HG02642 (cell line): Measurements from ENCODE around the gene SOX5.

Experiments used
- ATAC-seq: cut with Tn5 transposase; IDR thresholded peaks from one replicate; pipeline ENCODE4 v1.9.1; 2021; ENCODE audit warnings: mild to moderate bottlenecking; ENCODE audit not compliant: unreplicated experiment, poor library complexity

The SOX5 gene

DNA sequence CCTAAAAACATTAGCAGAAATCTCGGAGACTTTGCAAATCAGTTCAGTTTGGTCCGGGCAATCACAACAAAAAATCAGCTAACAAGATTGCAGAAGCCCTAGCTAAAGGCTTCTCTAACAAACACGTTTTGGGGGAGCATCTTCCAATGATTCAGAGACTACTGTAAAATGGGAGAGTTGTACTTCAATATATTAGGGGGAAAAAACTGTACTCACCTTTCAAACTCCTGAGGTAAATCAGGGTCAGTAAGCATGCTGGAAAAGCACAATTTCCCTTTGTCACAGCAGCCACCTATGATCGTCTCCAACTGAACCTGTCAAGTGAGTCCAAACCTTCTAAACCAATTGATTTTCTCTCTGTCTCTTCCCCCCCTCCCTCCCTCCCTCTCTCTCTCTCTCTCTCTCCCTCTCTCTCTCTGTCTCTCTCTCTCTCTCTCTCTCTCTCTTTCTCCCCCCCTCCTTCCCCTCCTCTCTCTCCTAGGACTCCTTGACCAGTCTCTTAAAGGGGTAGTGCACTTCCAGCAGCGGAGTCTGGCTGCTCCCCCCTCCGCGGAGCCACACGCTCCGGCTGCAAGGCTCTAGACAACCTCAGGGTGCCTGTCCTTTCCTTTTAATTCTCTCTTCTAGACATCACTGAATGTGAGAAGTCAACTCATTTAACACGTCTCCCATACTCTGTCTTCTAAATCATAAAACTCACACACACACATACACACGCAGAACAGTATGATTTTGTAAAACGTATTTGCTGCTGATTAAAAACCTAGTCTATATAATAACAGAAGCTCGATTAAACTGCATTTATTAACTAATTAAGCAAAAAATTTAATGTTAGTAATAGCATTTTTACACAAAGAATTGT, at the start of gene SOX5:
SOX5 (minus strand) TSS at position 323 of the 862 bp plus-strand sequence; CDS start at position 254, 69 bp downstream.
- ATAC-seq: peak; percentile 41

DNA sequence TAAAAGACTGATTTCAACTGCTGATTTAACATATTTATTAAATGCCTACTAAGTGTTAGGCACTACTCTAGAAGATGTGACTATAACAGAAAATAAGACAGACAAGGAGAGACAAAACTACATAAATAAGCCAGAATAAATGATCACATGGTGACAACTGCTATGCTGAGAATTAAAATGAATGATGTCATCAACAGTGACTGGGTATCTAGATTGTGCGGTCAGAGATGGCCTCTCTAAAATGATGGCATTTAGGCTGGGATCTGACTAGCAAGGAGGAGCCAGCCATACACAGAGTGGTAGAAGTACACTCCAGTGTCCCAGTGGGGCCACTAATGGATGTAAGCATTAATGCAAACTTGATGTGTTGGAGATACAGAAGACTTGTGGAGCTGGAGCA, 37.6 kb upstream of the SOX5 start:
- no peak for ATAC-seq

DNA sequence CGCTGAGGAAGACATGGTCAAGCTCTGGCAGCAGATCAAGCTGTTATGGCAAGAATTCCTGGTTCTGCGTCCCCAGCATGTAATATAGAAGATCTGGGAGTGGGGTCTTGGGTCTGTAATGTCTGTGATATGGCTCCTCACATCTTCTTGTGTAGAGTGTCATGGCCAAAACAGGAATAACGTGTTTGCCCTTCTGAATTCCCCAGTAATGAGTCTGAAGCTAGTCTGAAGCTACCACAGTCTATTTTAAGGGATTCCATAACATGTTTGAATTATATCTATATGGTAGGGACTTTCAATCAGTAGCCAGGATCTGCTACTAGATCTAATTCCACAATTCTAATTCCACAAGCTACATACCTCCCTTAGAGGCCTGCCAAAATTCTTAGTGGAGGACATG, 31.4 kb upstream of the SOX5 start:
- ATAC-seq: no peak

DNA sequence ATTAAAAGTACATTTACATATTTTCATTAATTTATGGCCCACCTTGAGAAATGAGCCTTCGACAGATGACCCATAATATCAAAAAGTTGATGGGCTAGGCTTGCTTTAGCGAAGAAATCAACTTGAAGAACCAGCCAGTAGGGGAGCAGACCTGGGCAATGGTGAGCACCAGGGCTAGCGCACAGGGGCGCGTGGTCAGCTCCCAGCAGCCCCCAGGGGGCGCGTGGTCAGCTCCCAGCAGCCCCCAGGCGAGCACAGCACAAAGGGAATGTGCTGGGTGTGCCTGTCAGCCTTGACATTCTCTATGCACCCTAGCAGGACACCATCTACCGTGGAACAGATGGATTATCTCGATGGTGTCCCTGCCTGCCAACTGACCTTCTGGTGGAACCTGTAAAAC, 15.3 kb upstream of the SOX5 start:
- no peak for ATAC-seq

DNA sequence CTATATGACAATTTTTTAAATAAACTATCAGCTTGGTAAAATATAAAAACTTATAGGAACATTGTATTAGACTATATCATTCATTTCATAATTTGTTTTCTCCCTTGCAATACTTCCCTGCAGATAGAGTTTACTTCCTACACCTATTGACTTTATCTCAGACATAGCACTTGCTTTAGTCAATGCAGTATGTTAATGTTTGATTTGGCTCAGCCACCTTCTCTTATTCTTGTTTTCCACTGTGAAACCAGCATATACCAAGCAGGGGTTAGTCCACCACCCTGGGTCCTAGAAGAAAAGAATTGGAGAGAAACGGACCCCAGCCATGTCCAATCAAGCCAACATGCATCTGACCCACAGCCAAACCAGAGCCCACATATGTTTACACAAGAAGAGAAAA, 10.4 kb upstream of the SOX5 start:
- ATAC-seq: no peak

DNA sequence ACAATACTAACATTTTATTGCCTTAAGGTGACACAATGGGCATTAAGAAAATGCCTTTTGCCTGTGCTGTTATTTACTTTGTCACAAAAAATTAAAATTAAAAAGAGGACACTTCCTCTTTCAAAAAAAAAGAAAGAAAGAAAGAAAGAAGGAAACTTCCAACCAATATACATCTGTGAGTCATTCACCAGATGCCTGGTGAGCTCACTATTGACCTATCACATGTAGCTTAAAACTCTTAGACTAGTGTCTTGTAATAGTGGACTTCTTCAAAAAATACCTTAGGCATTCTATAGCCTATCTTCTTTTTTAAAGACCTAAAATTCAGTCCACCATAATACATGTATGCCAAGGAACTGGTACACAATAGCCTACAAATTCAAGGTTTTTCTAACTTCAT, 4.9 kb upstream of the SOX5 start:
- ATAC-seq: no peak

DNA sequence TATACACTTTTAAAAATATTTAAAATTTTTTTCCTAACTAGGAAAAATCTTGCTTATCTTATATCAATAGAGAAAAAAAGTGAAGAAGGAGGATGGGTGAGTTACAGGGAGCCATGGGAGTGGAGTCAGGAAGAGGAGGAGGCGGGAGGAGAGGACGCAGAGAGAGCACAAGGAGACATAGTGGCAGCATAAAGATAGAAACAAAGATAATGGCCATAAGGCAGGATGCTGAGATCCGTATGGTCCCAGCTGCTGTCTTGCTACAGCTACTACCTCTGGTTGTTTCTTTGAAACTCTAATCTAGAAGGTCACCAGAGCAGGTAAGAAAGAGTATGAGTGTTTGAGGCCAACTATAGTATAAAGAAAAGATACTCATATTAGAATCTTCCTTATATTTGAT, 2.6 kb upstream of the SOX5 start:
- no peak for ATAC-seq

DNA sequence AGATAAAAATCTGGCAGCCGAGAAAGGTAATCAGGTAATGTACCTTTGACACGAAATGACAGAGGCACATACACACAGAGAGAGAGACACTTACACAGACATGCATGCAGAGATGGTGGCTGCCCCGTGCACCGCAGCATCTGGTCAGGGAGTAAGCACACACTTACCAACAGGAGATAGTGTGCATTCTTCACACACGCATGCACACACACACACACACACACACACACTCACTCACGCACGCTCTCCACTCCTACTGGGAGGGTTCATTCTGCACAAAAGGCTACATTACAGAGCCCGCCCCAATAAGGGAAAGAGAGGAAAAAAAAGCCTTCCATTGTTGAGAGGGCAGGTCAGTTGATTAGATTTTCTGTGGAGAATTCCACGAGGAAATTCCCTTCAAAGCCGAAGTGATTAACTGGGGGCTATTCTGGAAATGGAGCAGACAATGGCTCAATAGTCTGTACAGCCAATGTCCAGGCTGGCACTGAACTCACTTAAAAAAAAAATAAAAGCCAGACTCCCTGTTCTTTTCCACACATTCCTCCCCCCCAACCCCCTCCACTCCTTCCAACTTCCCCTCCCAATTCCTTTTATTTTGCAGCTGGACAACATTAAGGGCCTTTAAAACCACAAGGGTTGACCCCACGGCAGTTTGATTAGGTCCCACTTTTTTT, 1.4 kb upstream of the SOX5 start:
- peak; percentile 24 for ATAC-seq

DNA sequence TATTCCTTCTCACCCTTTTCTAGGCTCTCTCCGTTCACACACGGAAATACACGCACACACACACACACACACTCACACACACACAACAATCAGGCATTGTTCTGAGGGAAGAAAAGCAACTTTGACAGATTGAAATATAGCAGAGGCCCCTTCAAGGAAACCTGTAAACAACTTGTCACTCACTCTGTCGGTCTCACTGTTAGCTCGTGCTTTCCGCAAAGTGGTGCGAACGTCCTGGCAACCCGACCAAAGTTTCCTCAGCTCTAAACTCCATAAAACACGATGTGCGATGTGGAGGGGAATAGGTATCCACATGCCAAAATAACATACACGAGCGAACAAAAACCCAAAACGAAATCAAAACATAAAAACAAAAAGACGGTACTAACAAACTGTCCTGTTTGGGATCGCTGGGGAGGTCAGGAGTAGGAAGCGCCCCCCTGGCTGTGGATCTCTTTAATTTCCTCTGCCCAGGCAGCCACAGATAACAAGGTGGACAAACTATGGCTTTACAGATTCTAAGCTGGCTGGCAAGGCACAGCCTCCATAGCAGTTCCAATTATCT, 822 bp upstream of the SOX5 start:
- ATAC-seq: peak; percentile 24

DNA sequence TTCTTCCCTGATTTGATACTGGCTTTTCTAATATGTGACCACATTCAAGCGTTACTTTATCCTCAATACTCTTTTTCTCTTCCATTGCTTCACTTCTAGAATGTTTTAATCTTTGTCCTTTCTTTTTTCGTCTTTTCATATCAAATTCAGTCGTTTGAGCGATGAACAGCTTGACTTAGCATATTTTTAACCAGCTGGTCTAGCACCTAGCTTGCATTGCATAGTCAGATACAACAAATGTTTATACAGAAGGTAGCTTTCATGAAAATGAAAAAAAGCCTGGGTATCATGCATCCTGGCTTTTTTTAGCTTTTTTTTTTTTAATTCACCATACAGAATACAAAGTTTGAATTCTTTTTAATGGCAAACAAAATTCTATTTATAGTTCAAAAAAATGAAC, 1.2 kb downstream of the SOX5 start:
- ATAC-seq: no peak

DNA sequence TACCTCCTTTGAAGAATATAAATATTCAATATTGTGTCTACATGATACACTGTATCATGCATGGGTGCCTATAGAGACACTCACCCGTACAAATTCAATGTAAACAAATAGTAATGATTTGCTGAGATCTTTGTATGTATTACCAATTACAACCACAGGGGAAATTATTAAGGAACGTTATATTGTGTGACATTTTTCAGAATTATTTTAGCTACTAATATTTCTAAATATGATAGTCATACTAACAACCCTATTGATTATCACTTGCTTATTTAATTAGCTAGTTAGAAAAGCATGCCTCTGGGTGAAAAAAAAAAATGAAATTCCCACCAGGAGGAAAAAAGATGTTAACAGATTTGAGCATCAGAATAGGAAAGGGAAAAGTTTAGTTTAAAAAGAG, 2.1 kb downstream of the SOX5 start:
- no peak for ATAC-seq

DNA sequence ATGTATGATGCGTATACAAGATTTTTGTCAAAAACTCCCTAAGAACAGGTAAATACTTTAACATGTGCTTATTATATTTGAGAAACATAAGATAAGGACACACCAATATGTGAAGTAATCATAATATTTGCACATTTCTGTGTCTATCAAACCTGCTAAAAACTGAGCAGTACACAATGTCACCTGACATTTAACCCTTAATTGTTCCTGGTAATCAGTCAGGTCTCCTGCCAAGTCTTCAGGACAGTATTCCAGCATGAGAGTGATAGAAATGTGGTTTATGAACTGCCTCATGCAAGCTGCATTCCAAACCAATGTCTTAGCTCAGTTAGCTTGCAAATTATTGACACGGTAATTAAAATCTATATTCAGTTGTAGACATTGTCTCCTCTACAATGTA, 4.2 kb downstream of the SOX5 start:
- ATAC-seq: no peak

DNA sequence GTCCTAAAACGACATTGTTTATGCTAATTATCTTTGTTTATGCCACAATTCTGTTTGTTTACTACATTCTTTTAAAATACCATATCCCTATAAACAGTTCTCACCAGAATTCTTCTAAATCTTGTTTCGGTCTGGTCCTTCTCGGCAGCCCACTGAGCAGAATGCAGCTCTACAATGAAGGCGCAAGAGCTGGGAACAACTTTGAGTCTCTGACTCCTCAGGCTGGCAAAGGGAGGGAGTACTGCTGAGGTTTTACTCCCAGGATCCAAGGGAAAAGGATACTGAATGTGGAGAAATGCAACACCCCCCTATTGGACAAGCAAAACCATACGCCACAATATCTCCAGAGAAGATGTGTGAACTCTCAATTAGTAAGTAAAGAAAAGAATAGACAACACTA, 5.4 kb downstream of the SOX5 start:
- no peak for ATAC-seq

DNA sequence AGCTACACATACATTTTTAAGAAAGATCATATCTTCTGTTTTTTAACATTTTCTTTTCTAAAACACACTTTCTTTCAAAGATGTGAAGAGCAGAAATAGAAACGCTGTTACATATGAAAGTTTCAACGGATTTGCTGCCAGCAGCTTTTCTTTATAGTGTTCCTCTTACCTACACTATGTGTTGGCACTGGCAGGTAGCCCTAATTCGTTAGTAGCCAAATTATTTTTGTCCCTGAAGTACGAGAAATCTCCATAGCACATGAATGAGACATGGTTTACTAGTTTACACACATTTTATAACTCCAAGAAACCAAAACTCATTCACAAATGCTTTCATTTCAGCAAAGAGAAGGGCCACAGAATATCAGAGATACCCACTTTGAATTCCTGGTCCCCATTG, 6.6 kb downstream of the SOX5 start:
- ATAC-seq: no peak

DNA sequence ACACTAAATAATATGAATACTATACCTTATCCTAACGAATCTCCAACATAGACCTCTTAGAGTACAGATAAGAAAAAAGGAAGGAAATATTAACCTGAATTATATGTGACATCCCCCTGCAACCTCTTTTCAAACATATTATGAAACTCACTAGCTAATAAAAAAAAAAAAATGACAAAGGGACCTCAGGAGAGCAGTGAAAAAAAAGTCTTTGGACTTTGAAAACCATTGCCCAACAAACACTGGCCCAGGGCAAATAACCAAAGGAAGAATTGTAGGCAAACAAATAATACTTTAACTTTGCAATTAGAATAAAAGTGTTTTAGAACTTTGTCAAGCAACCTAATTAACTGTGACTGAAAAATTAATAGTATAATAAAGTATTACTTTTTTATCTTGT, 7.7 kb downstream of the SOX5 start:
- no peak for ATAC-seq

DNA sequence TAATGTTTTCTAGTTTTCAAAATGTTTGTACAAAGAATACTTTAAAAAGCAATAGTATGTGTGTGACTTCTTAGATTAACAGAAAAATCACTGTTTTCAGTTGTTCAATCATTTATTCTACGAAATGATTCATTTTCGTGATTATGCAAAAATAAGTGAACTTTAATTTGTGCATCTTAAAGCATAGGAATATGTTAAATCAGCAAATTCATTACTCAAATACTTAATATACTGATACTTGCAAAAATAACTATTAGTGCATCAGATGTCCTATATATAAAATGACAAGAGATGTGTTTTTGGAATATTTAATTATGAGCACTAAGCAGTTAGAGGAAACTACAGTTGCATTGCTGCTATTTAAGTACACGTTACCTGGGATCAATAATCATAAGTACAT, 11.0 kb downstream of the SOX5 start:
- no peak for ATAC-seq

DNA sequence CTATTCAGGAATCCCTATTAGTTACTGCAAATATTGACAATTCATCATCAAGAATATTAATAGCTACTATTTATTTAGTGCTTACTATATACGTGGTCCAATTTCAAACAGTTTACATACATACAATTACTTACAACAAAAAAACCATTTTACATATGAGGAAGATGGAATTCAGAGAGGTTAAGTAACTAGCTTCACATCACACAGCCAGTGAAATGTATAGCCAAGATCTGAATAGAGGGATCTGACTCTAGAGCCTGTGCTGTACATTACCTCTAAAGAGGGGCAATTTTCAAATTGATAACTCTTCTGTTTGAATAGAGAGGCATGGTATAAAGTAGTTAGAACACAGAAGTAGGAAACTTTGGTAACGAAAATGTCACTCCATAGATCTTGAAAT, 18.3 kb downstream of the SOX5 start:
- no peak for ATAC-seq

DNA sequence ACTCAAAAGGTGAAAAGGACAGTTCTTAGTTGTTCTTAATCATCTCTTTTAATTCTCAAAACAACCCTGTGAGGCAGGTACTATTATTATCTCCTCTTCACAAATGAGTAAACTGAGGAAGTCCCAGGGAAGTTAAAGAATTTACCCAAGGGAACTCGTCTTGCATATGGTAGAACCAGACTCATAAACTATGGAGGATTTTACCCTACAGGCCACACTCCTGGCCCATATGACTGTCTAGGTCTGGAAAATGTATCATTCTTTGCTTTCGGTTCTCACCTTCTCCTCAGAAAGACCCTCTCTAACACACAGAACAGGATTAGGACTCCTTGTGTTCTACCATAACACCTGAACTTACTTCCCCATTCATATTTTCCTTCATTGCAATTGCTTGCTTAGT, 18.9 kb downstream of the SOX5 start:
- ATAC-seq: no peak

DNA sequence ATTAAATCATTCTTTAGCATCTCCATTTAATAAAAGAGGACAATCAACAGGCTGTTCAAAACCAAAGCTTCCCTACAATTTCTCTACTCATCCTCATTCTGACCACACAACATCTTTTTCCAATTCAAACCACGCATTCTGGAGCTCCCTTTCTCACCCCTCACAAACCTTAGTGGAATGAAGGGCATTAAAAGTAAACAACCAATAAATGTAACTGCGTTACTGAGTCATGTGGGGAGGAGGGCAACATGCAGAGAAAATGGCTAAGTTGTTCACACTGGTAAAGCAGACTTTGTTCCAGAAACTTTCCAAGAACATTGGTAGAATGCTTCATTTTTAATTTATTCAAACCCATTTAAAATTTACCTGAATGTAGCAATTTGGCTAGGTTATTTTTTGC, 19.6 kb downstream of the SOX5 start:
- no peak for ATAC-seq

DNA sequence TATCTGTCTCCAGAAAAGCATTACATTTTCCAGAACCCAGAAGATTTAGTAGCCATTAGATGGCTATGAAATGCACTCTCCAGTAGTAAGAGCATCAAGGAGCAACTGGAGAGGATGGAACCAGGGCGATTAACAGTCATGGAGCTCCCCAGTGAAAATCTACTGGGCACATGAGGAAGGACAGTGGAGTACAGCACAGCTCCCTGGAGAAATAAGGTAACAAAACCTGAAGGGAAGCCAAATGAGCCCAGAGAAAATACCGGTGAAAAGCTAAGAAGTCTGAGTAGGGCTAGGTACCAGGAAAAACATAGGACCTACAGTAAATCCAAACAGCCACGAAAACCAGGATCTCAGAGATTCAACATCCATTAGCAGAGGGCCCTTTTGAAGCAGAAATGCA, 21.6 kb downstream of the SOX5 start:
- ATAC-seq: no peak

DNA sequence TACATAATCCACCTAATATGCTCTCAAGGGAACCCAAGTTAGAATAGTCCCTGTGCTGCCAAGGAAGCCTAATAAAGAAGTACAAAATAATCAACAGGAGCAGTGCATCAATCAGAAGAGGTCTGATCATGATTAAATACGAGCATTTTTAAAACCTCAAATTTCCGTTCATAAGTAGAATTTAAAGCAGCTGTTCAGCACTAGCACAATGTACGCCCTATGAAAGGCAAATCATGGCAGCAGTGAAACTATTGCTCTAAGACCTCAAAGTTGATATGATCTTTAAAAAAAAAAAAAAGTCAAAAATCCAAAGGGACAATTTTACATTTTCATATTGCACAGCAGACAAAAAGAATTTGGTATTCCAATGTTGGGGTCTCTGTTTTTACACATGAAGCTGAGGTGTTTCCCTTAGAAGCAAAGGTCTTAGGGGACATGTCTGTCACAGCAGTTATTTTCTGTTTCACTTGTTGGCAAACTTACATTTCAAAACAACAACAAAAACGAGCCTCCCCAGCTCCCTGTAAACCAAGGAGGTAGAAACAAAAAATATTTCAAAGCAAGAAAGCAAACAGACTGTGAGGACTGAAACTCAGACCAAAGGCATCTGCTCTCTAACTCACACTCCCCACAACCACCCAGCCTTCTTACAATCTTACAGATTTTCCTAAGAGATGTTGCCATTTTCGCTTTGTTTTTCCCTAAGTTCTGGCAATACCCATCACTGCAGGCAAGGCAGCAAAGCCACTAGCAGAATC, 28.2 kb downstream of the SOX5 start:
- no peak for ATAC-seq
